ENCODE results near the gene ATF2. TPM values are rescaled to one million over a fixed set of nuclear protein-coding genes. Genes with fewer than 3 reads are reported as not detected.
A peak's percentile ranks its signal among the peaks of the same experiment; 100 is the strongest.

Gene ATF2
- total and polyA plus RNA-seq, 2 of the 13 experiments (the other 11 are each of a cell fraction or from before 2014, with no cell fraction given) = 91.6 to 95.1 TPM

DNA sequence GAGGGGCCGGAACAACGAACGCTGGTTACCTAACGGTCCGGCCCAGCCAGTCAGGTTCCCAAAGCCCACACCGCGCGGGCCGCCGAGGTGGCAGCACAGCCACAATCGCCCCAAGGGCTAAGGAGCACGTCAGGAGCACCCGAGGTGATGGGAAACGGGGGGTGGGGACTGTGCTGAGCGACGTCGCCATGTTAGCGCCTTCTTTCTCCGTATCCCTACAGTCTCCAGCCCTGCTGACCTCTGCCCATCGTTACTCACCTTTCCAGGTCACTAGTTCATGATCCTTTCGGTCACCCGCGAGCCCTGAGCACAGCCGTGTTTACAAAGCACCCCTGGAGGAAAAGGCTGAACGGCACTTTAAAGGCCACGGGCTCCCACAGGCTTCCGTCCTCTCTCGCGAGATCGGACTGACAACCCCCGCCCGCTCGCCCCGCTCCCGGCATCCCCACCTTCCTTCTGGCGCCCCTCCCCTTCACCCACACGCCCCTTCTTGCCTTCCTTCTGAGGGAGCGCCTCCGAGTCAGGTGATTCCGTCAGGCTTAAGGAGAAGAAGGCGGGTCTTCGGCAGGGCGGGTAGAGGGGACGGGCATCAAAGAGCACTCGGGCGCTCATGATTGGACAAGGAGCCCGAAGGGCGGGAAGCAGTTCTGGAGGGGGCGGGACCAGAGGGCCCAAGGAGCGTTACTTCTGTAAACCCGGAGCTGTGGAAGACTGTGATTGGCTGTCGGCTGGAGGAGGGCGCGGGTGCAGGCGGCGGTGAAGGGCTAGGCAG is at the start of gene ATF2 (continued):
- TF ChIP-seq CENPT (CRISPR knock-in tag; IDR thresholded peaks at IDR 0.05; ENCODE audit: low read depth) (peak; percentile 77; the same call in 1 of the 2 replicates), PCBP1 (IDR thresholded peaks at IDR 0.05; ENCODE audit: borderline replicate concordance, low read depth, low read length) (no peak), HES4 (CRISPR knock-in tag; IDR thresholded peaks at IDR 0.05; ENCODE audit: borderline replicate concordance) (peak; percentile 92), DRAP1 (CRISPR knock-in tag; IDR thresholded peaks at IDR 0.05) (peak; percentile 93), ATM (IDR thresholded peaks at IDR 0.05; ENCODE audit: borderline replicate concordance) (no peak), TCF12 (IDR thresholded peaks at IDR 0.05) (no peak), TCF12 (CRISPR knock-in tag; IDR thresholded peaks at IDR 0.05) (no peak), MED8 (CRISPR knock-in tag; IDR thresholded peaks at IDR 0.05; ENCODE audit: insufficient replicate concordance) (no peak), BRCA1 (CRISPR knock-in tag; IDR thresholded peaks at IDR 0.05) (0 out of 2 replicates have a peak, but pooled peaks have one; percentile 32), ZNF572 (CRISPR knock-in tag; IDR thresholded peaks at IDR 0.05) (peak; percentile 54; the same call in 1 of the 2 replicates), ZNF256 (CRISPR knock-in tag; conservative IDR thresholded peaks at IDR 0.05) (peak; percentile 69), ZBTB7B (CRISPR knock-in tag; IDR thresholded peaks at IDR 0.05) (no peak), HNF1A (IDR thresholded peaks at IDR 0.05; ENCODE audit: low read depth) (0 out of 2 replicates have a peak, but pooled peaks have one; percentile 11), HNF1A (CRISPR knock-in tag; IDR thresholded peaks at IDR 0.05; ENCODE audit: borderline replicate concordance) (peak; percentile 64; the same call in 1 of the 2 replicates), ZNF792 (CRISPR knock-in tag; IDR thresholded peaks at IDR 0.05) (peak; percentile 33), ZSCAN30 (CRISPR knock-in tag; IDR thresholded peaks at IDR 0.05) (no peak), NFIB (CRISPR knock-in tag; IDR thresholded peaks at IDR 0.05; ENCODE audit: borderline replicate concordance) (no peak), MAZ (IDR thresholded peaks at IDR 0.05; ENCODE audit: borderline replicate concordance, low read depth, low read length) (peak; percentile 86; the same call in 1 of the 2 replicates), MAZ (CRISPR knock-in tag; IDR thresholded peaks at IDR 0.05; ENCODE audit: low read depth) (peak; percentile 97), ZNF138 (CRISPR knock-in tag; IDR thresholded peaks at IDR 0.05; ENCODE audit: low read depth) (peak; percentile 91), ZNF556 (CRISPR knock-in tag; IDR thresholded peaks at IDR 0.05; ENCODE audit: borderline replicate concordance) (peak; percentile 87; the same call in 1 of the 2 replicates), MAF1 (CRISPR knock-in tag; IDR thresholded peaks at IDR 0.05; ENCODE audit: borderline replicate concordance) (no peak), SATB2 (CRISPR knock-in tag; IDR thresholded peaks at IDR 0.05) (no peak), ZNF121 (CRISPR knock-in tag; IDR thresholded peaks at IDR 0.05) (peak; percentile 36; the same call in 1 of the 2 replicates), HMGA1 (CRISPR knock-in tag; conservative IDR thresholded peaks at IDR 0.05) (no peak), MAFG (CRISPR knock-in tag; IDR thresholded peaks at IDR 0.05) (no peak), ZNF274 (CRISPR knock-in tag; IDR thresholded peaks at IDR 0.05) (0 out of 2 replicates have a peak, but pooled peaks have one; percentile 71), FOXJ3 (CRISPR knock-in tag; IDR thresholded peaks at IDR 0.05; ENCODE audit: borderline replicate concordance) (peak; percentile 75; the same call in 1 of the 2 replicates)

Measured in HepG2 (cell line).